Measurements from ENCODE around the gene KLF13. TPM values are rescaled to one million over a fixed set of nuclear protein-coding genes. Genes with fewer than 3 reads are reported as not detected.

The KLF13 gene
- total RNA-seq, 1 experiment from 2014 or later, result 32.9 TPM

GRCh38 chr15:31296646-31297574 lies 29.7 kb upstream of the KLF13 start:
- H3K27me3 ChIP-seq (ENCODE audit: low read length), result no peaks in the 10 kb centered on the region
- no peaks in the 10 kb centered on the region for H3K9me2 ChIP-seq (replicated peaks; ENCODE audit: insufficient read depth, low read length)
- H3K4me2 ChIP-seq (ENCODE audit: low read depth, low read length, poor library complexity, severe bottlenecking), result no peak overlapping the region
- H3K36me3 ChIP-seq (ENCODE audit: insufficient read depth, low read length), result no peaks in the 10 kb centered on the region
- H3K27ac ChIP-seq (ENCODE audit: low read length), result no peak overlapping the region
- H3K4me1 ChIP-seq (ENCODE audit: low read length), result peaks cover 47% of the 10 kb centered on the region
- no peaks in the 10 kb centered on the region for H3K79me2 ChIP-seq (ENCODE audit: low read length)
- no peak overlapping the region for H2AFZ ChIP-seq (ENCODE audit: low read length)
- no peak overlapping the region for H3K4me3 ChIP-seq (ENCODE audit: low read length)
- no peaks in the 10 kb centered on the region for H3K9me3 ChIP-seq (ENCODE audit: low read length)
- no peak for DNase-seq
- H3K9ac ChIP-seq (ENCODE audit: low read length), result no peak overlapping the region
- H4K20me1 ChIP-seq (ENCODE audit: insufficient read depth, low read depth, low read length), result no peaks in the 10 kb centered on the region

GRCh38 chr15:31297575-31298456 lies 28.8 kb upstream of the KLF13 start:
- Histone ChIP-seq H3K9me2 (replicated peaks; ENCODE audit: insufficient read depth, low read length) (no peaks in the 10 kb centered on the region), H4K20me1 (ENCODE audit: insufficient read depth, low read depth, low read length) (no peaks in the 10 kb centered on the region), H3K27me3 (ENCODE audit: low read length) (no peaks in the 10 kb centered on the region), H3K4me3 (ENCODE audit: low read length) (no peak overlapping the region), H3K4me2 (ENCODE audit: low read depth, low read length, poor library complexity, severe bottlenecking) (no peak overlapping the region), H3K9ac (ENCODE audit: low read length) (no peak overlapping the region), H3K79me2 (ENCODE audit: low read length) (no peaks in the 10 kb centered on the region), H2AFZ (ENCODE audit: low read length) (no peak overlapping the region), H3K36me3 (ENCODE audit: insufficient read depth, low read length) (no peaks in the 10 kb centered on the region), H3K9me3 (ENCODE audit: low read length) (no peaks in the 10 kb centered on the region), H3K27ac (ENCODE audit: low read length) (no peak overlapping the region), H3K4me1 (ENCODE audit: low read length) (peaks cover 56% of the 10 kb centered on the region)
- no peak for DNase-seq

GRCh38 chr15:31298707-31299172 lies 27.9 kb upstream of the KLF13 start:
- Histone ChIP-seq H2AFZ (ENCODE audit: low read length) (no peak overlapping the region), H3K27me3 (ENCODE audit: low read length) (no peaks in the 10 kb centered on the region), H3K4me2 (ENCODE audit: low read depth, low read length, poor library complexity, severe bottlenecking) (no peak overlapping the region), H3K9ac (ENCODE audit: low read length) (no peak overlapping the region), H3K36me3 (ENCODE audit: insufficient read depth, low read length) (no peaks in the 10 kb centered on the region), H3K27ac (ENCODE audit: low read length) (no peak overlapping the region), H3K79me2 (ENCODE audit: low read length) (no peaks in the 10 kb centered on the region), H3K9me3 (ENCODE audit: low read length) (no peaks in the 10 kb centered on the region), H4K20me1 (ENCODE audit: insufficient read depth, low read depth, low read length) (no peaks in the 10 kb centered on the region), H3K9me2 (replicated peaks; ENCODE audit: insufficient read depth, low read length) (no peaks in the 10 kb centered on the region), H3K4me3 (ENCODE audit: low read length) (no peak overlapping the region), H3K4me1 (ENCODE audit: low read length) (peaks cover 66% of the 10 kb centered on the region)
- no peak for DNase-seq

- DNase-seq, result no peak
These were observed 26.4 kb upstream of the KLF13 start for GRCh38 chr15:31300208-31300661.

GRCh38 chr15:31300981-31301672 lies 25.5 kb upstream of the KLF13 start:
- peak overlapping the region; percentile 53; the same call in 1 of the 2 replicates for H3K4me3 ChIP-seq (ENCODE audit: low read length)
- peak overlapping the region; percentile 97 for H3K27ac ChIP-seq (ENCODE audit: low read length)
- peaks cover 80% of the 10 kb centered on the region for H3K4me1 ChIP-seq (ENCODE audit: low read length)
- DNase-seq, result no peak
- no peaks in the 10 kb centered on the region for H3K36me3 ChIP-seq (ENCODE audit: insufficient read depth, low read length)
- H3K9me2 ChIP-seq (replicated peaks; ENCODE audit: insufficient read depth, low read length), result no peaks in the 10 kb centered on the region
- H3K9me3 ChIP-seq (ENCODE audit: low read length), result no peaks in the 10 kb centered on the region
- H3K27me3 ChIP-seq (ENCODE audit: low read length), result no peaks in the 10 kb centered on the region
- peak overlapping the region; percentile 91 for H3K4me2 ChIP-seq (ENCODE audit: low read depth, low read length, poor library complexity, severe bottlenecking)
- no peak overlapping the region for H2AFZ ChIP-seq (ENCODE audit: low read length)
- H3K9ac ChIP-seq (ENCODE audit: low read length), result peak overlapping the region; percentile 62
- no peaks in the 10 kb centered on the region for H3K79me2 ChIP-seq (ENCODE audit: low read length)
- H4K20me1 ChIP-seq (ENCODE audit: insufficient read depth, low read depth, low read length), result no peaks in the 10 kb centered on the region

More at GRCh38 chr15:31300208-31300661, 26.4 kb upstream of the KLF13 start:
- no peaks in the 10 kb centered on the region for H3K79me2 ChIP-seq (ENCODE audit: low read length)
- no peaks in the 10 kb centered on the region for H3K9me2 ChIP-seq (replicated peaks; ENCODE audit: insufficient read depth, low read length)
- no peaks in the 10 kb centered on the region for H3K9me3 ChIP-seq (ENCODE audit: low read length)
- H3K27ac ChIP-seq (ENCODE audit: low read length), result no peak overlapping the region
- 0 out of 2 replicates have a peak overlapping the region, but pooled peaks have one; percentile 62 for H3K9ac ChIP-seq (ENCODE audit: low read length)
- peak overlapping the region; percentile 91 for H3K4me2 ChIP-seq (ENCODE audit: low read depth, low read length, poor library complexity, severe bottlenecking)
- H3K27me3 ChIP-seq (ENCODE audit: low read length), result no peaks in the 10 kb centered on the region
- H4K20me1 ChIP-seq (ENCODE audit: insufficient read depth, low read depth, low read length), result no peaks in the 10 kb centered on the region
- H3K4me3 ChIP-seq (ENCODE audit: low read length), result no peak overlapping the region
- no peaks in the 10 kb centered on the region for H3K36me3 ChIP-seq (ENCODE audit: insufficient read depth, low read length)
- H2AFZ ChIP-seq (ENCODE audit: low read length), result no peak overlapping the region
- peaks cover 75% of the 10 kb centered on the region for H3K4me1 ChIP-seq (ENCODE audit: low read length)

- Histone ChIP-seq H2AFZ (ENCODE audit: low read length) (no peak overlapping the region), H4K20me1 (ENCODE audit: insufficient read depth, low read depth, low read length) (no peaks in the 10 kb centered on the region), H3K27me3 (ENCODE audit: low read length) (no peaks in the 10 kb centered on the region), H3K9ac (ENCODE audit: low read length) (peak overlapping the region; percentile 79), H3K4me3 (ENCODE audit: low read length) (peak overlapping the region; percentile 67), H3K36me3 (ENCODE audit: insufficient read depth, low read length) (no peaks in the 10 kb centered on the region), H3K9me3 (ENCODE audit: low read length) (no peaks in the 10 kb centered on the region), H3K4me1 (ENCODE audit: low read length) (peaks cover 80% of the 10 kb centered on the region), H3K79me2 (ENCODE audit: low read length) (no peaks in the 10 kb centered on the region), H3K27ac (ENCODE audit: low read length) (peak overlapping the region; percentile 97), H3K4me2 (ENCODE audit: low read depth, low read length, poor library complexity, severe bottlenecking) (peak overlapping the region; percentile 91), H3K9me2 (replicated peaks; ENCODE audit: insufficient read depth, low read length) (no peaks in the 10 kb centered on the region)
- peak; percentile 96 for DNase-seq
These were observed 25.0 kb upstream of the KLF13 start for GRCh38 chr15:31301673-31301990.

- peak overlapping the region; percentile 67 for H3K4me3 ChIP-seq (ENCODE audit: low read length)
- H3K9ac ChIP-seq (ENCODE audit: low read length), result peak overlapping the region; percentile 79
- peaks cover 81% of the 10 kb centered on the region for H3K4me1 ChIP-seq (ENCODE audit: low read length)
- H2AFZ ChIP-seq (ENCODE audit: low read length), result no peak overlapping the region
- H3K27ac ChIP-seq (ENCODE audit: low read length), result peak overlapping the region; percentile 97
- H4K20me1 ChIP-seq (ENCODE audit: insufficient read depth, low read depth, low read length), result no peaks in the 10 kb centered on the region
- DNase-seq, result peak; percentile 73
- no peaks in the 10 kb centered on the region for H3K9me3 ChIP-seq (ENCODE audit: low read length)
- H3K79me2 ChIP-seq (ENCODE audit: low read length), result no peaks in the 10 kb centered on the region
- no peaks in the 10 kb centered on the region for H3K36me3 ChIP-seq (ENCODE audit: insufficient read depth, low read length)
- no peaks in the 10 kb centered on the region for H3K9me2 ChIP-seq (replicated peaks; ENCODE audit: insufficient read depth, low read length)
- H3K4me2 ChIP-seq (ENCODE audit: low read depth, low read length, poor library complexity, severe bottlenecking), result peak overlapping the region; percentile 91
- no peaks in the 10 kb centered on the region for H3K27me3 ChIP-seq (ENCODE audit: low read length)
These were observed 24.5 kb upstream of the KLF13 start for GRCh38 chr15:31302029-31302657.

Data from Karpas-422 (cell line).